A549 (cell line): Measurements from ENCODE around the gene ZNF566.

Experiments used
- BCL3 ChIP-seq: fragments of >200 bp; sonication (Bioruptor Twin); formaldehyde crosslinking; IDR thresholded peaks from 3 replicates; pipeline ENCODE4 v1.6.1; 2016
- CTCF ChIP-seq: fragments of >200 bp; sonication (Bioruptor Twin); formaldehyde crosslinking; IDR thresholded peaks from 3 replicates; pipeline ENCODE4 v1.5.1; 2016
- EP300 ChIP-seq, 2 experiments: fragments of >200 bp; sonication (Bioruptor Twin); formaldehyde crosslinking; IDR thresholded peaks; 2 replicates in 1 of 2; 3 replicates in 1 of 2; pipeline ENCODE4 v1.6.1; 2016 to 2017
- POLR2A ChIP-seq: IDR thresholded peaks from 2 replicates; pipeline ENCODE4 v1.6.1; 2012; ENCODE audit warnings: mild to moderate bottlenecking, low read length

GRCh38 chr19:36526581-36526980 lies 37.2 kb upstream of the ZNF566 start:
- TF ChIP-seq EP300 (IDR thresholded peaks at IDR 0.05) (no peak), CTCF (no peak), POLR2A (no peak), BCL3 (no peak)
